ENCODE data around the gene E2F2. TPM values are rescaled to one million over a fixed set of nuclear protein-coding genes. Genes with fewer than 3 reads are reported as not detected.

Gene E2F2
- total RNA-seq, 1 donor: under 0.01 TPM

- H3K4me3 ChIP-seq (ENCODE audit: insufficient read depth, low read length): no peak overlapping the region
- no peak for TF ChIP-seq CTCF (IDR thresholded peaks at IDR 0.05; ENCODE audit: extremely low read depth, low read depth, low read length)
- no peaks in the 10 kb centered on the region for H3K36me3 ChIP-seq (ENCODE audit: insufficient read depth, low read length)
- H3K4me1 ChIP-seq (ENCODE audit: insufficient read depth, low read length): peaks cover 54% of the 10 kb centered on the region
- no peaks in the 10 kb centered on the region for H3K27me3 ChIP-seq (ENCODE audit: insufficient read depth, low read length)
- H3K79me2 ChIP-seq (ENCODE audit: insufficient read depth, low read length): peaks cover 10% of the 10 kb centered on the region
- peak overlapping the region; percentile 56 for H3K27ac ChIP-seq (ENCODE audit: low read depth, low read length)
- peak overlapping the region; percentile 20 for H3K4me2 ChIP-seq (ENCODE audit: insufficient read depth, low read length)
- peaks cover 11% of the 10 kb centered on the region for H4K20me1 ChIP-seq (ENCODE audit: insufficient read depth, low read length)
- no peak overlapping the region for H2AFZ ChIP-seq (ENCODE audit: low read length)
- DNase-seq (ENCODE audit: insufficient read length, low spot score, missing footprints): peak; percentile 58
- no peaks in the 10 kb centered on the region for H3K9me3 ChIP-seq (ENCODE audit: low read depth, low read length)
Observed at GRCh38 chr1:23473037-23473800, 57.8 kb downstream of the E2F2 start.

- Histone ChIP-seq H2AFZ (ENCODE audit: low read length) (no peak overlapping the region), H3K9me3 (ENCODE audit: low read depth, low read length) (no peaks in the 10 kb centered on the region), H3K4me1 (ENCODE audit: insufficient read depth, low read length) (peaks cover 54% of the 10 kb centered on the region), H4K20me1 (ENCODE audit: insufficient read depth, low read length) (peaks cover 11% of the 10 kb centered on the region), H3K27ac (ENCODE audit: low read depth, low read length) (peak overlapping the region; percentile 56), H3K36me3 (ENCODE audit: insufficient read depth, low read length) (no peaks in the 10 kb centered on the region), H3K27me3 (ENCODE audit: insufficient read depth, low read length) (no peaks in the 10 kb centered on the region), H3K79me2 (ENCODE audit: insufficient read depth, low read length) (peaks cover 13% of the 10 kb centered on the region), H3K4me2 (ENCODE audit: insufficient read depth, low read length) (no peak overlapping the region), H3K4me3 (ENCODE audit: insufficient read depth, low read length) (no peak overlapping the region)
- no peak for DNase-seq (ENCODE audit: insufficient read length, low spot score, missing footprints)
- TF ChIP-seq CTCF (IDR thresholded peaks at IDR 0.05; ENCODE audit: extremely low read depth, low read depth, low read length): no peak
Observed at GRCh38 chr1:23472351-23473036, 58.5 kb downstream of the E2F2 start.

- peaks cover 10% of the 10 kb centered on the region for H4K20me1 ChIP-seq (ENCODE audit: insufficient read depth, low read length)
- H3K9me3 ChIP-seq (ENCODE audit: low read depth, low read length): no peaks in the 10 kb centered on the region
- H3K79me2 ChIP-seq (ENCODE audit: insufficient read depth, low read length): peaks cover 13% of the 10 kb centered on the region
- no peak for DNase-seq (ENCODE audit: insufficient read length, low spot score, missing footprints)
- H3K4me1 ChIP-seq (ENCODE audit: insufficient read depth, low read length): peaks cover 54% of the 10 kb centered on the region
- H3K36me3 ChIP-seq (ENCODE audit: insufficient read depth, low read length): no peaks in the 10 kb centered on the region
- no peak overlapping the region for H3K27ac ChIP-seq (ENCODE audit: low read depth, low read length)
- no peaks in the 10 kb centered on the region for H3K27me3 ChIP-seq (ENCODE audit: insufficient read depth, low read length)
- no peak for TF ChIP-seq CTCF (IDR thresholded peaks at IDR 0.05; ENCODE audit: extremely low read depth, low read depth, low read length)
- H3K4me2 ChIP-seq (ENCODE audit: insufficient read depth, low read length): no peak overlapping the region
- H3K4me3 ChIP-seq (ENCODE audit: insufficient read depth, low read length): no peak overlapping the region
- no peak overlapping the region for H2AFZ ChIP-seq (ENCODE audit: low read length)
Observed at GRCh38 chr1:23471473-23472075, 59.5 kb downstream of the E2F2 start.

Measured in osteoblast (primary cell).